ENCODE data around the gene NOP56. TPM values are rescaled to one million over a fixed set of nuclear protein-coding genes. Genes with fewer than 3 reads are reported as not detected.

NOP56 gene
- total RNA-seq, 1 donor from 2014 or later: 47.3 TPM

DNA sequence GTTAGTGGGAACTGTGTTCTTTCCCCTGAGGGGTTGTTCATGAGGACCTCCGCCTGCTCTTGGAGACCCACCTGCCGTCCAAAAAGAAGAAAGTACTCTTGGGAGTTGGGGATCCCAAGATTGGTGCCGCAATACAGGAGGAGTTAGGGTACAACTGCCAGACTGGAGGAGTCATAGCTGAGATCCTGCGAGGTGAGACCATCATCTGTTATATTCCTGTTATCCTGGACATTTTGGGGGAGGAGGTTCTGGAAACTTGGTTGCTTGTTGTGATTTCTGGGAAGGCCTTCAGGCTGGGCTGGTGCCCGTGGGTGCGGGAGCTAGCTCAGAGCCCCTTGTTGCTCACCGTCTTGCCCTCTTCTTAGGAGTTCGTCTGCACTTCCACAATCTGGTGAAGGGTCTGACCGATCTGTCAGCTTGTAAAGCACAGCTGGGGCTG, 2.0 kb downstream of the NOP56 start:
- H3K36me3 ChIP-seq: peaks cover 59% of the 10 kb centered on the region
- DNase-seq: no peak
- no peaks in the 10 kb centered on the region for H3K9me3 ChIP-seq (replicated peaks)
- H3K27me3 ChIP-seq (ENCODE audit: low read depth): no peaks in the 10 kb centered on the region
- intact Hi-C loops (cut with micrococcal nuclease): no loop called here
- no peak overlapping the region for H3K27ac ChIP-seq (replicated peaks)
- peak overlapping the region; percentile 95 for H3K4me3 ChIP-seq
- TF ChIP-seq, protein P1, sequence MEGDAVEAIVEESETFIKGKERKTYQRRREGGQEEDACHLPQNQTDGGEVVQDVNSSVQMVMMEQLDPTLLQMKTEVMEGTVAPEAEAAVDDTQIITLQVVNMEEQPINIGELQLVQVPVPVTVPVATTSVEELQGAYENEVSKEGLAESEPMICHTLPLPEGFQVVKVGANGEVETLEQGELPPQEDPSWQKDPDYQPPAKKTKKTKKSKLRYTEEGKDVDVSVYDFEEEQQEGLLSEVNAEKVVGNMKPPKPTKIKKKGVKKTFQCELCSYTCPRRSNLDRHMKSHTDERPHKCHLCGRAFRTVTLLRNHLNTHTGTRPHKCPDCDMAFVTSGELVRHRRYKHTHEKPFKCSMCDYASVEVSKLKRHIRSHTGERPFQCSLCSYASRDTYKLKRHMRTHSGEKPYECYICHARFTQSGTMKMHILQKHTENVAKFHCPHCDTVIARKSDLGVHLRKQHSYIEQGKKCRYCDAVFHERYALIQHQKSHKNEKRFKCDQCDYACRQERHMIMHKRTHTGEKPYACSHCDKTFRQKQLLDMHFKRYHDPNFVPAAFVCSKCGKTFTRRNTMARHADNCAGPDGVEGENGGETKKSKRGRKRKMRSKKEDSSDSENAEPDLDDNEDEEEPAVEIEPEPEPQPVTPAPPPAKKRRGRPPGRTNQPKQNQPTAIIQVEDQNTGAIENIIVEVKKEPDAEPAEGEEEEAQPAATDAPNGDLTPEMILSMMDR (IDR thresholded peaks at IDR 0.05; ENCODE audit: borderline replicate concordance): no peak
- H3K4me1 ChIP-seq: peaks cover 35% of the 10 kb centered on the region

DNA sequence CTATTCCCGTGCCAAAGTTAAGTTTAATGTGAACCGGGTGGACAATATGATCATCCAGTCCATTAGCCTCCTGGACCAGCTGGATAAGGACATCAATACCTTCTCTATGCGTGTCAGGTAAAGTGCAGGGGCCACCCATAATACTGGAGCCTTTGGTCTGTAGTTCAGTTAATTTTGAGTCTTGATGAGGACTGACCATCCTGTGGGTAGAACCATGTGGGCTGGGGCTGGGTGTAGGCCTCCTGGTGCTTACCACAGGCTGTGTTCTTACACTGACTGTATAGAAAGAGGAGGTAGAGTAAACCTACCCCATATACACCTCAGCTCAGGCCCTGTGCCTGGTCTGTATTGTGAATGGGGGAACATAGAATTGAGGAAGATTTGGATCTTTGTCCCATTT, 2.4 kb downstream of the NOP56 start:
- intact Hi-C loops (cut with micrococcal nuclease): no loop called here
- no peak for DNase-seq
- Histone ChIP-seq H3K4me3 (no peak overlapping the region), H3K27me3 (ENCODE audit: low read depth) (no peaks in the 10 kb centered on the region), H3K27ac (replicated peaks) (no peak overlapping the region), H3K4me1 (peaks cover 35% of the 10 kb centered on the region), H3K36me3 (peaks cover 62% of the 10 kb centered on the region), H3K9me3 (replicated peaks) (no peaks in the 10 kb centered on the region)
- TF ChIP-seq, protein P1 (IDR thresholded peaks at IDR 0.05; ENCODE audit: borderline replicate concordance): no peak

GRCh38 chr20:2655331-2656116, 3.1 kb downstream of the NOP56 start:
- intact Hi-C loops (cut with micrococcal nuclease): no loop called here
- no peaks in the 10 kb centered on the region for H3K9me3 ChIP-seq (replicated peaks)
- H3K4me3 ChIP-seq: no peak overlapping the region
- no peak overlapping the region for H3K27ac ChIP-seq (replicated peaks)
- H3K36me3 ChIP-seq: peaks cover 69% of the 10 kb centered on the region
- H3K4me1 ChIP-seq: peaks cover 35% of the 10 kb centered on the region
- TF ChIP-seq, protein P1 (IDR thresholded peaks at IDR 0.05; ENCODE audit: borderline replicate concordance): no peak
- DNase-seq: no peak
- H3K27me3 ChIP-seq (ENCODE audit: low read depth): no peaks in the 10 kb centered on the region

GRCh38 chr20:2656471-2657117, 4.2 kb downstream of the NOP56 start:
- intact Hi-C loops (cut with micrococcal nuclease): no loop called here

DNA sequence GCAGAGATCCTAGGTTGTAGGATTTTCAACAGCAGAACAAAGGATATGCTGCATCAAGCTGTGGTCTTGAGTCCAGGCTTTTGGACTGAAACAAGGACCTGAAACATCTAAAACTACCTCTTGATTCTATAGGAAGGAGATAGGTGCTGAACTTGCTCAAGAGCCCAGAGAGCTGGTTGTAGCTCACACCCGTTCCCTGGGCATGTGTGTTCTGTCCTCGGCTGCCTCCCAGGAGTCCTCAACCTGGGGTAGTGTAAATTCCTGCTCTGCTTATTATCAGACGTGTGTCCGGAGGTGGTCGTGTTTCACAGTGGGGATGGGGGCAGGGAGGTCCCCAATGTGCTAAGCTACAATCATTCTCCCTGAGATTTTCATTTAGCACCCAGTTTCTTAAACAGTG, 4.8 kb downstream of the NOP56 start:
- no peaks in the 10 kb centered on the region for H3K9me3 ChIP-seq (replicated peaks)
- intact Hi-C loops (cut with micrococcal nuclease): no loop called here
- DNase-seq: no peak
- no peak overlapping the region for H3K4me3 ChIP-seq
- no peak overlapping the region for H3K27ac ChIP-seq (replicated peaks)
- TF ChIP-seq, protein P1 (IDR thresholded peaks at IDR 0.05; ENCODE audit: borderline replicate concordance): no peak
- H3K36me3 ChIP-seq: peaks cover 86% of the 10 kb centered on the region
- H3K4me1 ChIP-seq: peaks cover 26% of the 10 kb centered on the region
- no peaks in the 10 kb centered on the region for H3K27me3 ChIP-seq (ENCODE audit: low read depth)

More at GRCh38 chr20:2656471-2657117, 4.2 kb downstream of the NOP56 start:
- no peak for DNase-seq
- no peak overlapping the region for H3K4me3 ChIP-seq
- H3K4me1 ChIP-seq: peaks cover 28% of the 10 kb centered on the region
- H3K27ac ChIP-seq (replicated peaks): no peak overlapping the region
- H3K9me3 ChIP-seq (replicated peaks): no peaks in the 10 kb centered on the region
- TF ChIP-seq, protein P1 (IDR thresholded peaks at IDR 0.05; ENCODE audit: borderline replicate concordance): no peak
- H3K36me3 ChIP-seq: peaks cover 80% of the 10 kb centered on the region
- H3K27me3 ChIP-seq (ENCODE audit: low read depth): no peaks in the 10 kb centered on the region
